Measurements from ENCODE around the gene NUTM2B.
"Not testable (repeated sequence)": the region's sequence is repeated elsewhere in the genome, so short reads cannot be mapped to it uniquely, and the experiment has no call there.

NUTM2B gene

GRCh38 chr10:79720000-79720399 lies 17.0 kb downstream of the NUTM2B start:
- DNase-seq (ENCODE audit: insufficient read length, low spot score), result not testable (repeated sequence)

GRCh38 chr10:79726620-79727019 lies 23.6 kb downstream of the NUTM2B start:
- FAIRE-seq; DNase-seq (ENCODE audit: insufficient read length, low spot score): not testable (repeated sequence)

More at GRCh38 chr10:79720000-79720399, 17.0 kb downstream of the NUTM2B start:
- not testable (repeated sequence) for FAIRE-seq

- FAIRE-seq; DNase-seq (ENCODE audit: insufficient read length, low spot score): not testable (repeated sequence)
Measured at GRCh38 chr10:79744844-79745243, 41.8 kb downstream of the NUTM2B start.

- not testable (repeated sequence) for DNase-seq (ENCODE audit: insufficient read length, low spot score); FAIRE-seq
Measured at GRCh38 chr10:79748510-79748909, 45.5 kb downstream of the NUTM2B start.

GRCh38 chr10:79753601-79754000 lies 50.6 kb downstream of the NUTM2B start:
- FAIRE-seq; DNase-seq (ENCODE audit: insufficient read length, low spot score): not testable (repeated sequence)

- DNase-seq (ENCODE audit: insufficient read length, low spot score); FAIRE-seq: not testable (repeated sequence)
Measured at GRCh38 chr10:79758297-79758993, 55.4 kb downstream of the NUTM2B start.

Data from D721Med (cell line).